GM23248 (cell line): ENCODE data around the gene EFEMP1. TPM values are rescaled to one million over a fixed set of nuclear protein-coding genes. Genes with fewer than 3 reads are reported as not detected.
A peak's percentile ranks its signal among the peaks of the same experiment; 100 is the strongest.

ENCODE experiments used
- DNase-seq: peaks from one replicate; pipeline ENCODE4 v3.0.0-alpha.2; 2015
- H2AFZ ChIP-seq: fragments of 200-600 bp; sonication (generic); 2 replicates; pipeline ENCODE4 v1.6.1; 2016; ENCODE audit warnings: antibody characterized with exemption
- H3F3A ChIP-seq: fragments of 200-600 bp; sonication (generic); 2 replicates; pipeline ENCODE4 v1.6.1; 2016; ENCODE audit warnings: mild to moderate bottlenecking, antibody characterized with exemption, mixed run types; ENCODE audit not compliant: insufficient read depth
- H3K27ac ChIP-seq: fragments of 200-600 bp; sonication (generic); 2 replicates; pipeline ENCODE4 v1.5.1; 2016; ENCODE audit warnings: mild to moderate bottlenecking
- H3K27me3 ChIP-seq: fragments of 200-600 bp; sonication (generic); replicated peaks from 2 replicates; pipeline ENCODE4 v1.6.1; 2016; ENCODE audit warnings: mild to moderate bottlenecking; ENCODE audit not compliant: insufficient read depth
- H3K36me3 ChIP-seq: fragments of 200-600 bp; sonication (generic); 2 replicates; pipeline ENCODE4 v1.6.1; 2016; ENCODE audit warnings: low read depth, mild to moderate bottlenecking
- H3K4me1 ChIP-seq: fragments of 200-600 bp; sonication (generic); 2 replicates; pipeline ENCODE4 v1.6.1; 2016; ENCODE audit warnings: mild to moderate bottlenecking; ENCODE audit not compliant: insufficient read depth
- H3K4me2 ChIP-seq: fragments of 200-600 bp; sonication (generic); one replicate; pipeline ENCODE4 v1.6.1; 2016; ENCODE audit warnings: mild to moderate bottlenecking; ENCODE audit not compliant: unreplicated experiment
- H3K4me3 ChIP-seq: fragments of 200-600 bp; sonication (generic); 2 replicates; pipeline ENCODE4 v1.5.1; 2016; ENCODE audit warnings: mild to moderate bottlenecking
- H3K79me2 ChIP-seq: fragments of 200-600 bp; sonication (generic); 2 replicates; pipeline ENCODE4 v1.6.1; 2016; ENCODE audit warnings: mild to moderate bottlenecking; ENCODE audit not compliant: insufficient read depth
- H3K9ac ChIP-seq: fragments of 200-600 bp; sonication (generic); 2 replicates; pipeline ENCODE4 v1.6.1; 2016; ENCODE audit warnings: mild to moderate bottlenecking
- H3K9me2 ChIP-seq: fragments of 200-600 bp; sonication (generic); 2 replicates; pipeline ENCODE4 v1.6.1; 2016; ENCODE audit warnings: mixed run types, mild to moderate bottlenecking, moderate library complexity; ENCODE audit not compliant: insufficient read depth
- H3K9me3 ChIP-seq: fragments of 200-600 bp; sonication (generic); one replicate; pipeline ENCODE4 v1.6.1; 2017; ENCODE audit warnings: low read depth
- H4K20me1 ChIP-seq: fragments of 200-600 bp; sonication (generic); 2 replicates; pipeline ENCODE4 v1.6.0; 2016; ENCODE audit not compliant: insufficient read depth
- EZH2 ChIP-seq: fragments of 200-600 bp; sonication (generic); IDR thresholded peaks from 2 replicates; pipeline ENCODE4 v1.6.1; 2018; ENCODE audit warnings: antibody characterized with exemption, mild to moderate bottlenecking; ENCODE audit not compliant: insufficient read depth, poor library complexity, severe bottlenecking
- EZH2phosphoT487 ChIP-seq: fragments of 200-600 bp; sonication (generic); IDR thresholded peaks from 2 replicates; pipeline ENCODE4 v1.6.1; 2018; ENCODE audit warnings: antibody characterized with exemption, moderate library complexity, mild to moderate bottlenecking, low read depth; ENCODE audit not compliant: insufficient read depth
- WGBS, 2 experiments: methylation state at CpG; one replicate each; pipeline ENCODE4 v1.1.6; 2015 to 2017; ENCODE audit warnings: low lambda C conversion rate in 2 of 2, low coverage in 1 of 2; ENCODE audit errors: missing lambda C conversion rate in 2 of 2; 5-methylcytosine and 5-hydroxymethylcytosine counted together
- in situ Hi-C: fragments of 300-500 bp; cut with MboI; formaldehyde crosslinking; loops from 2 replicates; pipeline ENCODE4 v1.15.0; 2020
- polyA plus RNA-seq: library from polyadenylated mRNA; unstranded; fragments of >200 nt; fragmentation: Nextera tagmentation; extraction: Ambion mirVana; gene quantifications from 2 replicates; pipeline ENCODE4 v1.2.1, GENCODE V29; 2016
- total RNA-seq: library from RNA; depleted of rRNA; stranded (reverse); fragments of >200 nt; shearing (Covaris generic); gene quantifications from 2 replicates; pipeline ENCODE4 v1.2.3, GENCODE V29; 2014

The EFEMP1 gene
- total and polyA plus RNA-seq, 2 experiments from 2014 or later, result 1,133 to 1,343 TPM

DNA sequence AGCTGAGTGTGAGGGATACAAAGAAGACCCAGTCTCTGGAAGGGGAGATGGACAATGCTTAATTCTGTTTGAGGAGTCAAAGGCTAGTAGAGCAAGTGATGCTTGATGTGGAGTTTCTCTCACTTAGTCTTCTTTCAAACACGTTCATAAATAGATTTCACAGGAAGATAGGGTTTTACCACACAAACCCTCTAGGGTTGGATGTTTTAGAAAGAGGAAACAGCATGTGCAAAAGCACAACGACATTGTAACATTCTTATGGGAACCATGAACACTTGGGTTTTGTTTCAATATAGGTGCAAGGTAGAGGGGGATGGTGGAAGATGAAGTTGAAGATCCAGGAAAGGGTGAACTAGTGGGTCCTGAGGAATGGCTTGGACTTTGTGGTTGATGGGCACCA, 10.8 kb upstream of the EFEMP1 start:
- no peaks in the 10 kb centered on the region for H3K9me3 ChIP-seq
- no peaks in the 10 kb centered on the region for H3K36me3 ChIP-seq
- H3K9me2 ChIP-seq, result peaks cover 6% of the 10 kb centered on the region; the same call in 1 of the 2 replicates
- TF ChIP-seq EZH2 (no peak), EZH2phosphoT487 (no peak)
- DNase-seq, result no peak
- no peaks in the 10 kb centered on the region for H3K4me1 ChIP-seq
- H3K9ac ChIP-seq, result no peak overlapping the region
- H3K27me3 ChIP-seq, result peaks cover 20% of the 10 kb centered on the region; the same call in 1 of the 2 replicates
- no peaks in the 10 kb centered on the region for H4K20me1 ChIP-seq
- H3F3A ChIP-seq, result no peaks in the 10 kb centered on the region
- 45 to 61% methylated on average over 2 of the region's 2 CpGs for WGBS, 2 experiments
- in situ Hi-C loops, result no loop called here
- H3K4me3 ChIP-seq, result no peak overlapping the region
- H2AFZ ChIP-seq, result no peak overlapping the region
- H3K79me2 ChIP-seq, result no peaks in the 10 kb centered on the region
- H3K27ac ChIP-seq, result no peak overlapping the region
- H3K4me2 ChIP-seq, result no peak overlapping the region

DNA sequence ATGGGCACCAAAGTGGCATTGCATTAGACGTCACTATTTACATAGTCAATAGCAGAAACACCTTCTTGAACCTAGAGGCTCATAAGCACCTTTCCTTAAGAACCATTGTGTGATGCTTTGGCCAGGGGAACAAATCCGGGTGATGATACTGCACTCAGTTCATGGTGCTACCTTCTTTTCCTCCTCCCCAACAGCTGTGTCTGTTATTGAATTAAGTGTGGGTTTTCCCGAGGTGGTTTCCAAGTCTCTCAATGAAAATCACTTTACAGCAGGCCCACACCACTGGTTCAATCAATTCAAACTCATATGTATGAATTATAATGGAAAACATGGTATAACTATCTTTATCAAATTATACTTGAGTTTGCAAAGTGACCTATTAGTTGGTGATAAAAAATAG, 9.3 kb upstream of the EFEMP1 start:
- Histone ChIP-seq H4K20me1 (no peaks in the 10 kb centered on the region), H3K27ac (no peak overlapping the region), H3K4me3 (no peak overlapping the region), H3K9me3 (no peaks in the 10 kb centered on the region), H3K27me3 (peaks cover 20% of the 10 kb centered on the region), H3K9me2 (peaks cover 6% of the 10 kb centered on the region; the same call in 1 of the 2 replicates), H3K36me3 (no peaks in the 10 kb centered on the region), H3F3A (no peaks in the 10 kb centered on the region), H3K9ac (no peak overlapping the region), H3K4me1 (no peaks in the 10 kb centered on the region), H3K4me2 (no peak overlapping the region), H2AFZ (no peak overlapping the region), H3K79me2 (no peaks in the 10 kb centered on the region)
- no peak for TF ChIP-seq EZH2phosphoT487
- no peak for TF ChIP-seq EZH2
- DNase-seq, result no peak
- in situ Hi-C loops, result no loop called here
- 75 to 88% methylated on average over 3 of the region's 3 CpGs for WGBS, 2 experiments

DNA sequence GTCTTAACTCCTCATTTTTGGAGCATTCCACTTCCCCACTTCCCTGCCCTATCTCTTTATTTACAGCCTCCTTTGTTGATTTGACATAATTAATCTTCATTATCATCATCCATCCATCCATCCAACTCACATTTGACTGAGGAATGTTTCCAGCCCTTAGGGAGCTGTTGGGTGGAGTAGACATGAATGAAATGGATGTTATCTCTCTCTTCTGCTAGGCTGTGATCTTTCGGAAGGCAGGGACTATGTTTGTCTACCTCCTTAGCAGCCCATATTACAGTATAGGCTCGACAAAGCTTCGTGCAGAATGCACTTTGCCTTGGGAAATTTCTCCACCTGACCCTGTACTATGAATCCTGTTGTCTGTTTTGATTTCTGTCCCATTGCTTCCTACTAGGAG, 7.7 kb upstream of the EFEMP1 start:
- Histone ChIP-seq H2AFZ (no peak overlapping the region), H3K79me2 (no peaks in the 10 kb centered on the region), H3F3A (no peaks in the 10 kb centered on the region), H3K36me3 (no peaks in the 10 kb centered on the region), H3K4me2 (no peak overlapping the region), H3K9me2 (peaks cover 6% of the 10 kb centered on the region; the same call in 1 of the 2 replicates), H3K9ac (no peak overlapping the region), H3K9me3 (no peaks in the 10 kb centered on the region), H3K27ac (no peak overlapping the region), H4K20me1 (no peaks in the 10 kb centered on the region), H3K4me3 (no peak overlapping the region), H3K4me1 (no peaks in the 10 kb centered on the region), H3K27me3 (peaks cover 20% of the 10 kb centered on the region)
- WGBS, 2 experiments, result 51 to 57% methylated on average over 3 of the region's 3 CpGs
- TF ChIP-seq EZH2, result no peak
- no peak for TF ChIP-seq EZH2phosphoT487
- in situ Hi-C loops, result no loop called here
- DNase-seq, result no peak

GRCh38 chr2:55929476-55929875, 5.9 kb upstream of the EFEMP1 start:
- TF ChIP-seq EZH2, result no peak
- no peak for TF ChIP-seq EZH2phosphoT487
- Histone ChIP-seq H3K4me2 (no peak overlapping the region), H2AFZ (no peak overlapping the region), H3K36me3 (no peaks in the 10 kb centered on the region), H3F3A (no peaks in the 10 kb centered on the region), H3K9me3 (no peaks in the 10 kb centered on the region), H3K9ac (no peak overlapping the region), H3K79me2 (no peaks in the 10 kb centered on the region), H4K20me1 (no peaks in the 10 kb centered on the region), H3K4me1 (no peaks in the 10 kb centered on the region), H3K27me3 (peaks cover 22% of the 10 kb centered on the region), H3K27ac (no peak overlapping the region), H3K9me2 (peaks cover 6% of the 10 kb centered on the region; the same call in 1 of the 2 replicates), H3K4me3 (no peak overlapping the region)
- peak; percentile 17 for DNase-seq
- 63 to 66% methylated on average over 3 of the region's 3 CpGs for WGBS, 2 experiments
- in situ Hi-C loops, result no loop called here

DNA sequence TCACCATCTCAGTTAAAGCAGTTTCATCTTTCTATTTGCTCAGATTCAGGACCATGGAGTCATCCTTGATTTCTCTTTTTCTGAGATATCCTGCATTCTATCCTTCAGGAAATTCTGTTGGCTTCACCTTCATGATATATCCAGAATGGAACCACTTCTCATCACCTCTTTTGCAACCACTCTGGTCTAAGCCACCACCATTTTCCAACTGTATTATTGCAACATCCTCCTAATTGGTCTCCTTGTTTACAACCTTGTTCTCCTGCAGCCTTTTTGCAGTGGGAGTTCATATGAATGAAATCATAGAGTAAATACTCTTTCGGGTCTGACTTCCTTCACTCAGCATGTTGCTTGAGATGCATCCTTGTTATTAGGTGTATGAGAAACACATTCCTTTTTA, 3.4 kb upstream of the EFEMP1 start:
- H3K27ac ChIP-seq, result no peak overlapping the region
- in situ Hi-C loops, result no loop called here
- no peak overlapping the region for H3K4me3 ChIP-seq
- H3K36me3 ChIP-seq, result 0 out of 2 replicates have a peak, but pooled peaks cover 3% of the 10 kb centered on the region
- no peak for TF ChIP-seq EZH2
- TF ChIP-seq EZH2phosphoT487, result no peak
- H3K79me2 ChIP-seq, result peaks cover 16% of the 10 kb centered on the region
- peaks cover 3% of the 10 kb centered on the region for H3K4me1 ChIP-seq
- H3K27me3 ChIP-seq, result peaks cover 15% of the 10 kb centered on the region
- no peak for DNase-seq
- peaks cover 6% of the 10 kb centered on the region; the same call in 1 of the 2 replicates for H3K9me2 ChIP-seq
- H3K4me2 ChIP-seq, result no peak overlapping the region
- WGBS, 2 experiments, result 49 to 56% methylated on average over 1 of the region's 1 CpG
- H2AFZ ChIP-seq, result no peak overlapping the region
- no peaks in the 10 kb centered on the region for H3F3A ChIP-seq
- no peaks in the 10 kb centered on the region for H3K9me3 ChIP-seq
- no peak overlapping the region for H3K9ac ChIP-seq
- H4K20me1 ChIP-seq, result no peaks in the 10 kb centered on the region
